ENCODE results near the gene CDKL4.
"Not testable (repeated sequence)": the region's sequence is repeated elsewhere in the genome, so short reads cannot be mapped to it uniquely, and the experiment has no call there.

CDKL4 gene

DNA sequence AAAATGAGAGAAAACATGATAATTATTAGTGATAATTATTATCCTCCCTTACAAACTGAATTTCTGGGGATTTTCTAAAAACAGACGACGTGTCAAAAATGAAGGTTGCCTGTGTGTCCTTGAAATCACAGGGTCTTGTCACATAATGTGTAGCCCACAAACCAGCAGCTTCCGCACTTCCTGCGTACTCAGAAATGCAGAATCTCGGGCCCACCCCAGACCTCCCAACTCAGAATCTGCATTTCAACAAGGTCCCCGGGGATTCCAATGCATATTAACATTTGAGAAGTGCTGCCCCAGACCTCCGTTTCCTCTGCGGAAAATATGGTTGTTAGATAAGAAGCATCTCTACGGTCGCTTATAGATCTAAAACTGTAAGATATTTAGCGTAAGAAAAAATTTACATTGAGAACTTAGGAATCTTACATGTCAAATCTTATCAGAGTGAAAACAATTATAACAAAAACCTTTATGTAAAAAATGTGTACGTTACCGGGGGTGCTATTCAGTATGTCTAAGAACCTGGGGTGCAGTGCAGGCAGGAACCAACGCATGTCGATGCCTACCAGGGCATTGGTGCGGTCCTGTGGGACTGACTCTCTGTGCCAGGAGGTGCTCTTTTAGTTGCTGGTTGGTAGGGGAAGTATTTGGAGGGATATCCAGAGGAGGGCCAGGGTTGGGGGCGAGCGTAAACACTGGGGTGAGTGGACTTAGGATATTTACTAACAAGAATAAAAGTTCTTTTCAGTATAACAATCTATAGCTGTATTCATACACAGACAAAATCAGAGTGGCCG, 15.2 kb downstream of the CDKL4 start:
- peak; percentile 11 for DNase-seq

DNA sequence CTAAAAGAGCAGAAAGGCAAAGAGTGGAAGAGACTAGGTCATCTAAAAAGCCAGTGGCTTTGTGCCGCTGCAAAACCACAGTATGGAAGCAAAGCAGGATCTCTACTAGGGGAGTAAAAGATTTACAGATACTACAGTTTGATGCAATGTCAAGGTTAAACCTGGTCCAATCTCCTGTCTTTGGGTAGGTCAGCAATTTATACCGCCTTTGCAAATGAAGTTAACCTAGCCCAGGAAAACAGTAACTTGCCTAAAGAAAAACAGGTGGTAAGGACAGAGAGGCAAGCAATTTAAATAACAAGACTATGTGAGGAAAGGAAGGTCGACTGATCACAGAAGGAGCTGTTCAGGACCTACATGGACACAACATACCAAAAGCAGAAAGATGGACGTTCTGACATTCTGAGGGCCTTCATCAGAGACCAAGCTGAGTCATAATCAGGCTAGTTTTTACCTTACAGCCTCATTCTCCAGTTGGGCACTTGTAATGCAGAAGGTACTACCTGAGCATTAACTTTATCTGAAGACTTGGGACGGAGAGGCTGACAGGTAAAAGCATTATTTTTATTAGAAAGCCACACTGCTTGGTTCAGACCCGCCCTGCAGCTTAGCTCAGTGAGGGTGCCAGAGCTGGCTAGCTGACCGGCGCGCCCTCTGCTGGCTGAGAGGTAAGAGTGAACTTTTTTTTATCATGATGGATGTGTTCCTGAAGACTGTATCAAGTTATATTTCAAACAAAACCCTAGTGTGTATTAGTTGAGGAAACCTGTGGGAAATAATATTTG, 15.9 kb downstream of the CDKL4 start:
- DNase-seq: peak; percentile 82

DNA sequence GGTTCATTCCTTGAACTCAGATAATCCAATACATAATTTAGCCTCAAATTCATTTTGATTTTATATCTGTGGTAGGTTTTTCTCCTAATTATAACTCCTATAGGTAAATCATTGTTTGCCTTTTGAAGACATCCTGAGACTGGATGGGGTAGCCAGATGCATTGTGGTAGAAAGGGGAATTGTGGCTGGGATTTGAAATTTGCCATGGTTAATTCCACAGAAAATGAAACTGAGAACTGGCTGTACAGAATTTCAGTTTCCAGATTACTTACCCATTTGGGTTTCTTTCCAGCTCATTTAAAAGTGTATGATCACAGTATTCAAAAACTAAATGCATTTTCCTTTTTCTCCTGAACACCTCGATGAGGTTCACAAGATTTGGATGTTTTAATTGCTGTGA, 18.2 kb downstream of the CDKL4 start:
- no peak for DNase-seq

DNA sequence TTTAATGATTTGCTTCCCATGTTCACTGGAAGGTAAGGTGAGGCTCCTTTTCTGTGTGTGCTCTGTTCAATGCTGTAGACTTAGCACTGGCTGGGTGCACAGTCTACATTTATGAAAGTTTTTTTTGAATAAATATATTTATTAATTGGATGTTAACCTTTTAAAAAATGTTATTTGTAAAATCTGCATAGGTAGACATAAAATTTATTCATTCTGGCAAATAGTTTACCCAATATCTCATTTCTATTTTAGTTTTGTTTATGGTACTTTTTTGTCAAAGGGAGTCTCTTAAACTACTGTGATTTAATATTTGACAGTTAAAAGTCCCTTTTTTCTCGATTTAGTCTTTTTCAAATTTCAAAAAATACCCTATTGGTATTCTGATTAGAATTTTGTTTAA, 19.9 kb downstream of the CDKL4 start:
- no peak for DNase-seq

DNA sequence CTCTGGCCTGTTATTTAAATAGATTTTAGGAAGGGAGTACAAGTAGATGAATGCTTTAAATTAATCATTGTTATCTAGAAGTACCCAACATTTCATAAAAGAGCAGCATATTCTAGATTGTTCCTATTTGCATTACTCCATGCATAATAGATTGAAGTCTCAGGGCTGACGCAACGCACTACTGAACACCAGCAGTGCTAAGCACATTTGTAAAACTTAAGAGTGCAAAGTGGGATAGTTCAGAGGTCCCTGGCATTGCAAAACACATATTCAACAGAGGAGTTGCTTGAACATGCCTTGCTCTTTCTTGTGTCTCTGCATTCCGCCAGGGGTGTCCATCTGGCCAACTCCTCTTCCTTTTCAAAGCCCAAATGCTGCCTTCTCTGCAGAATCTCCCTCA, 22.3 kb downstream of the CDKL4 start:
- no peak for DNase-seq

DNA sequence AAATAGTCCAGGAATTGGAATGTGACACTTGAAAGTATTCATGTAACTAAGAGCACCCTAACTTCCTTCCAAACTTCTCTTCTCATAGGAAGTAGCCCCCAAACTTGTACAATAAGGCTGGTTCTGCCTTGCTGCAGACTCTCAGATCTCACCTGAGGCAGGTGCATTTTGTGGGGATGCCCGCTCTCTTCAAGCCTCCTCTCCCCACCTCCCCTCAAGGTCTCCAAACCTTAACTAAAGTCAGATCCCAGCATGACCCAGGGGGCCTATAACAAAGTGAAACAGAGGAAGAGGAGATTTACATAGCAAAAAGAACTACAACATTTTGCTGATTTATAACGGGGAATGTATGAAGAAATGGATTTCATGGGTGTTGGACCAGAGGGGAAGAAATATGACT, 23.6 kb downstream of the CDKL4 start:
- no peak for DNase-seq

DNA sequence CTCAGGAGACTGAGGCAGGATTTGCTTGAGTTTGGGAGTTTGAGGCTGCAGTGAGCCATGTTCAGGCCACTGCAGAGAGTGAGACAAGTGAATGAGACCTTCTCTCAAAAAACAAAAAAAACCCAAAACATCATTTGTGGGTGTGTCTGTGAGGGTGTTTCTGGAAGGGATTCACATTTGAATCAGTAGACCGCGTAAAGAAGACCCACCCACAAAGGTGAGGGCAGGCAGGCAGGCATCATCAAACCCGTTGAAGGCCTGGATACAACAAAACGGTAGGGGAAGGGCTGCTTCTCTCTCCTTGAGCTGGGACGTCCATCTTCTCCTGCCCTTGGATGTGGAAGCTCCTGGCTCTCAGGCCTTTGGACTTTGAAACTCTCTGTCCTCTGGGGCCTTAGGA, 25.4 kb downstream of the CDKL4 start:
- DNase-seq: no peak

DNA sequence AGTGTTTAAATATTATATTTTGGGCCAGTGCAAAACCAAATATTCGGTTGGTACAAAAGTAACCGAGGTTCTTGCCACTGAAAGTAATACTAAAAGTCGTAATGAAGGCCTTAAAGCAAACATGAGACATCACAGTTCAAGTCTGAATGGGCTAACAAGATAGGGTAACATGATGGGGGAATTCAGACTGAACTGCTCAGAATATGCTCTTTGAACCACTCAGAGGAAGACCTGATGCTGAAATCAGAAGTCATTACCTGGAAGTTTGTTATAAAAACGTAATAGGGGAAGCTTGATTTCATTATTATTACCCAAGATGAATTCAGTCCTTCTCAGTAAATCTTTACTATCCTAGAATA, 26.6 kb downstream of the CDKL4 start:
- no peak for DNase-seq

DNA sequence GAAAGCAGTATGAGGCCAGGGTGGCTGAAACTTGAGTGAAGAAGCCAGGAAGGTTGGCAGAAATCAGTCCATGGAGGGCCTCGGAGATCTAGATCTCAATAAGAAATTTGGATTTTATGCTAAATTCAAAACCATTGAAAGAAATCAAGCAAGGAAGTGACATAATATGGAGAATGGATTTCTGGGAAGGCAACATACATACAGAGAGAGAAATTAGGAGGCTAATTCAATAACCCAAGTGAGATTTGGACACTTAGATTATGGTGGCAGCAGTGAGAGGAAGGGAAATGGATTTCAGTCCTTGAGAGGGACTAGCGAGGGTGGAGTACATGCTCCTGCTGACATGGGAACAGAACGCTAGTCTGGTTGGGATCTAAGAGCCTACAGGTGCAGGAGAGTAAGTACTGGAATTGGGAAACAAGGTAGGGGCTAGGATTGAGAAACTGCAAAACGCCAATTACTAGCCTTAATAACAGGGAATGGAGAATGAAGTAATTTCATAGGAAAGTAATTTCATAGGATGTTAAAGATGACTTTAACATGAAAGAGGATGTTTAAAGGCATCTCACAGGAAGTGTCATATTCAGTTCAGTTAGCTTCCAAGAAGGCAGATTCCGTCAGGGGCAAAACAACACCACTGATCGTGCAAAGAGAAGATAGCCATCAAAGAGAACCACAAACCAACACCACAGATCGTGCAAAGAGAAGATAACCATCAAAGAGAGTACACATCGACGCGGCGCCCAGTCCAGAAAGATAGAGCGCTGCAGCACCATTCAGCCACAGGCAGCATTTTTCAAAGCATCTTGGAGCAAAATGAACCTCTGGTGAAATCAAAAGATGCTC, 27.2 kb downstream of the CDKL4 start:
- DNase-seq: peak; percentile 77

DNA sequence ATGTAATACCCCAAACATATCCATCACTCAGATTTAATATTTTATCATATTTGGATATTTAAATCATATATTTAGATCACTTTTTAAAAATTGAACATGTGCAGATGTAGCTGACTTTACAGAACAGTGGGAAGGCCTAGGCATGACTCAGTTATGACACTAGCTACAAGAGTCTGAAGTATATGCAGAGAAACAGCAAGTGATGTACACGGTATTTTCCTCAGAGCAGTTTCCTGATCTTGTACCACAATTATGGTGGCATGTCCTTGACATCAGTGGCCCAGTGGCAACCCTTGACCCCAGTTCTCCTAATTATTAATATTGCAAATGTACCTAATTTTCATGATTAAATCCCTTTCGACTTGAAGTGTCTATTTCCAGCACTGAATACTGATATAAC, 28.2 kb downstream of the CDKL4 start:
- no peak for DNase-seq

DNA sequence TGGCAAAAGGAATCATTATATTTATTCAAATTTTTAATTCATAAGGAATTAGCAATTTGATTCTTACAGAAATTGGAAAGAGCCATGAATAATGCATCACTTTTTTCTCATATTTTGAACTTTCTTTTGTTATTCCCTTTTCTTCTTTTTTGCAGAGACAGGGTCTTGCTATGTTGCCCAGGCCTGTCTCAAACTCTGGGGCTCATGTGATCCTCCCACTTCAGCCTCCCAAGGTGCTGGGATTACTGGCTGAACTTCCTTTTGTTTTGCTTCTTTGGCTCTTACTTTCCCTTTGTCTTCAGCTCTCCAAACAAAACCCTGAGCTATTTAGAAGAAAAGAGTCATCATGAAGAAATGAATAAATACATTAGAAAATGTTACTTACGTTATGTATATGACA, 30.8 kb downstream of the CDKL4 start:
- DNase-seq: no peak

DNA sequence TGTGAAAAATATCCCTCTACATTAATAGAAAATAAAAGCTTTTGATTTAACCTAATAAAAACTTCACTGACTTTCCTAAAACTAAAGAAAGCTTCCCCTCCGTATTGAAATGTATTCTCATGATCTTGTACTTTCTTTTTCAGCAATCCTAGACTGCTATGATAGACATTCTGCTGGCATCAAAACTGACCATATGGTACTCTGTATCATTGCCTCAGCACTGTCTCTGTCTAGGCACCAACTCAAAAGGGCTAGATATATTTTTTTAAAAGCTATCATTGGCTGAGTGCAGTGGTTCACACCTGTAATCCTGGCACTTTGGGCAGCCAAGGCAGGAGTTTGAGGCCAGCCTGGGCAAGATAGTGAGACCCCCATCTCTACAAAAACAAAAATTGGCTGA, 32.9 kb downstream of the CDKL4 start:
- no peak for DNase-seq

DNA sequence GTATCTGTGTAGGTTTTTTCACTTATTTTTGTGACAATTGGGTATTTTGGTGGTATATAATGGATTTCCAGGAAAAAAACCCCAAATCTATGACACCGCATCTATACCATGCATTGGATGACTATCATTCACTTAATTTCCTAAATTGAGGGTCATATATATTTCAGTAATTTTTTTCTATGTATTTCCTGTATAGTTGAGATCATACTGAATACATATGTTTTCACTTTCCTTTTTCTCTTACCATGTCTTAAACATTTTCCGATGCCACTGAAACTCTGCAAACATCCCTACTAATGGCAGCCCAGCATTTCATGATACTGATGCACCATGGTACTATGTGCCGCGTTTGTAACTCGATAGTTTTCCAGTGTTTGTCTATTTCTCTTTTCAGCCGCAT, 40.4 kb downstream of the CDKL4 start:
- no peak for DNase-seq

DNA sequence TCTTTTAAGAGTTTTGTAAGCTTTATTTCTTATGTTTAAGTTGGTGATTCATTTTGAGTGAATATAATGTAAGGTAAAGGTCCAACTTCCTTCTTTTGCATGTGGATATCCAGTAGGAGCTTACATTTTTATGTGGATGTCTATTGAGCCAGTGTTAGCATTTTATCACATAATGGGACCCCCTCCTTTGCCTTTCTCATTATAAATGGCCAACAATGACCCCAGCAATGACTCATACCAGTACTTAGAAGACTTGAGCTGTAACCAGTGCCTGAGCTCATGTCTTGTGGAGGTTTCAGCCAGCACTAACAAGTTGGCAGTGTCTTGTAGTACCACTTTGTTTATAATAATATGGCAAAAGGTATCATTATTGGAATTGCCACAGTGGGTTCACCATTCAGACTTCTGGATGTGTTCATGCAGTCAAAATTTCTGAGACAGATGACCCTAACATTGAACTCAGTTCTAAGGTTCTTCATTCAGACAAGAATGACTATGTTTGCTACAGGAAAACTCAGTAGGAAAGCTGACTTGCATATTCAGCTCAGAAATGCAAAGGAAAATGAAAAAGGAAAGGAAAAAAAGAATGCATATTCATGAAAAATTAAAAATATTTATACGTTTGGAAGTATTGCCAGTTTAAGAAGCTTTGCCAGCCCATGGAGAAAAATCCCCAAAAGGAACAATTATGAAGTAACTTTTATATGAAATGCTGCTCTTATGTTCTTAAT, 41.0 kb downstream of the CDKL4 start:
- DNase-seq: no peak

DNA sequence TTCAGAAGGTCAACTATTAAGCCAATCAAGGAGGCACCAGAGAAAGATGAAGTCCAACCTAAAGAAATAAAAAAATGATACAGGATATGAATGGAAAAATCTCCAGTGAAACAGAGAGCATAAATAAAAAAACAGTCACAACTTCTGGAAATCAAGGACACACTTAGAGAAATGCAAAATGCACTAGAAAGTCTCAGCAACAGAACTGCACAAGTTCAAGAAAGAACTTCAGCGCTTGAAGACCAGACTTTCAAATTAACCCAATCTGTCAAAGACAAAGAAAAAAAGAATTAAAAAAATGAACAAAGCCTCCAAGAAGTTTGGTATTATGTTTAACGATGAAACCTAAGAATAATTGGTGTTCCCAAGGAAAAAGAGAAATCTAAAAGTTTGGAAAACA, 46.8 kb downstream of the CDKL4 start:
- not testable (repeated sequence) for DNase-seq

DNA sequence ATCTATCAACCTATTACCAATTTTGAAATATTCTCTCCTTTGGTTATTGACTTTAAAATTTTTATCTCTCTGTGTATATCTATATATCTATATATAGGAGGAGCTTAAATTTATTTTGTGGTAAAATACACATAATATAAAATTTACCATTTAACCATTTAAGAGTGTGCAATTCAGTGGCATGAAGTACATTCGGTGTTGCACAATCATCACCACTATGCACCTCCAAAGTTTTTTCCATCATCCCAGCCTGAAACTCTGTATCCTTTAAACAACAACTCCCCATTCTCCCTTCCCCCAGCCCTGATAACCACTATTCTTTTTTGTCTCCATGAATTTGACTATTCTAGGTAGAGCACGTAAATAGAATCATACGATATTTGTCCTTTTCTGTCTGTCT, 49.1 kb downstream of the CDKL4 start:
- DNase-seq: no peak

DNA sequence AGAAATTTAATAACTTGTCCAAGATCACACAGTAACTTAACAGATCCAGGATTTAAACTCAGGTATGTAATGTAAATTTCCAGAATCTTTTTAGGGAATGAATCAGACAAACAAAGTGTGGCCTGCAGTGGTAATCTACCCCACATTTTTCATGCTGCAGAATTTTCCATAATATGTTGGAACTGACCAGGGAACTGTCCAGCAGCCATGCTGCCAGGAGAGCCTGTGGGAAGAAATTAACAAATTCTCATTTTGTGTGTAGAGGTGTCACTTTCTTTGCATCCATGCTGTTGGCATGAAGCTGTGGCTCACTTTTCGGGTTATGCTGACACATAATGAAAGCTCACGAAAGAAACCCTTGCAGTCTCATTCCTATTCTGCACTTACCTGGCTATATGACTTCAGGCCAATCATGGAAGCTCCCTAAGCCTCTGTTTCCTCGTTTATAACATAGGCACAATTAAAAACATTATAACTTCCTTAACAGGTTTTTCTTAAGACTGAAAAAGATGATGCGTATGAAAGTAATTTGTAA, 54.7 kb downstream of the CDKL4 start:
- DNase-seq: no peak

DNA sequence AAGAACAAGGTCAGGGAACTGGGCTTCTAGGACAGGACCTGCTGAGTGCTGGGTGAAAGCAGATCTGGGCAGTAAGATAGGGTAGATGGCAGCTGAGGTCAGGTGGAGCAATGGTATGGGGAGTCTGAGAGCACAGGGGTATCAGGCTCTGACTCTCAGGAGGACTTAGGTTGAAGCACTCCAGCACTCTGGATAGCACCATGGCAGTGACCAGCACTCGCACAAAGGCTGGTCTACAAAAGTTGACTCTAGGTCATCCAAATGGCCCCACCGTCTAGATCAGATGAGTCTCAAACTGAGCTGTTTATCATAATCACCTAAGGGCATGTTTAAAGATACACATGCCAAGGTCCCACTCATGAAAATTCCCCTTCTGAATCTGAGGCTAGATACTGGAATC, 60.1 kb downstream of the CDKL4 start:
- DNase-seq: no peak

DNA sequence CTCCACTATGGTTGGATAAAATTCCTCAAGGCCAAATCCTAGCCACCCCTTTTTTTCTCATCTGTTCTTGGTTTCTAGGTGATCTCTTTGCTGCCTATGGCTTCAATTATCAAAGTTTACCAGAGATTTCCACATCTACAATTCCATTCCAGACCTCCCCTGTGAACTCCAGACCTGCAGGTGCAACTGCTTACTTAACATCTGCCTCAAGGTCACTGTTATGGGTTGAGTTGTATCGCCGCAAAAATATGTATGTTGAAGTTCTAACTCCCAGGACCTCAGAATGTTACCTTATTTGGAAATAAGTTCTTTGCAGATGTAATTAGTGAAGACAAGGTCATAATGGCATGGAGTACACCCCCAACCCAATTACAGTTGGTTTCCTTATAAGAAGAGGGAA, 62.5 kb downstream of the CDKL4 start:
- DNase-seq: no peak

DNA sequence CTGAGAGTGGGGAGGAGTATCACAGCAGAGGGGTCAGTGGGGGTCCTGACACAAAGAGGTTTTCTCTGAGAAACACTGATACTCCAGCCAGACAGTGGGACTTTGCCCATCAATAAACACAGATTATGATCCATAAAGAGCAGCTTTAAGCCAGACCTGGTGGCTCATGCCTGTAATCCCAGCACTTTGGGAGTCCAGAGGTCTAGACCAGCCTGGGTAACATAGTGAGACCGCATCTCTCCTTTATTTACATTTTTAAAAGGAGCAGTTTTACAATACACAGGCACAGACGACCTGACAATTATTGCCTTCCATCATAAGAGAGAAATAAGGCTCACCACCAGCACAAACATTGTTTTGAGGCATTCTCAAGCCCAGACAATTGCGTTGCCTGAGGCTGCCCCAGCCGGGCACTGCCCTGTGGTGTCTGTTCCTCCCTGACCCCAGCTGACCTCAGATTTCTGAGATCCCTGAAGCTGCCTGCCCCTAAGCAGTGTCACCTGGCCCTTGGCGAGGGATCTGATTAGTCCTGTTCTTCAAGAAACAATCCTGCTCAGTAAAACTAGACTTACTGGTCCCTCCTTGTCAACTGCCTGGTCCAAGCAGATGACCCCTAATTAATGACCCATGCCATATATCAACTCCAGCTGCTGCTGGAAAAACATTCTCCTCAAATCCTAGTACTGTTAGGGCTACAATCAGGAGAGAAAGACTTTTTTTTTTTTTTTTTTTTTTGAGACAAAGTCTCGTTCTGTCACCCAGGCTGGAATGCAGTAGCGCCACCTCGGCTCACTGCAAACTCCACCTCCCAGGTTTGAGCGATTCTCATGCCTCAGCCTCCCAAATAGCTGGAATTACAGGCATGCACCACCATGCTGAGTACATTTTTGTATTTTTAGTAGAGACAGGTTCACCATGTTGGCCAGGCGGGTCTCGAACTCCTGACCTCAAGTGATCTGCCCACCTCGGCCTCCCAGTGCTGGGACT, 63.5 kb downstream of the CDKL4 start:
- DNase-seq: no peak

DNA sequence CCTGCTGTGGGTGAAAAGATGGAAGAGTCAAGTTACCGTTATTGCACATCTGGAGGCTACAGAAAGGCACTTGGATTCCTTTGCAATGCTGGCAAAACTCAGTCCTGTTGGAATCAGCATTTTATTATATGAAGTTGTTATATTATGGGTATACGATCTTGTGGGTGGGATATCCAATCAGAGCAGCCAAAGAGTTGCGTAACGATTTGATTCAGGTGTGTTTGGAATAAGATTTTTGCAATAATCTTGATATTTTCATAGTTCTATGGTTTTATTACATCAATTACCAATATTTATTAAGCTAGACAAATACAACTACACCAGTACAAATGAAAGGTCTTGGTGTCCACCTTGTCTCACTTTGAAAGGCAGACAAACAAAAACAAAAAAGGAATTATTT, 65.0 kb downstream of the CDKL4 start:
- no peak for DNase-seq

Measured in activated gamma-delta T cell treated with Interleukin-2 at 50 U/mL for 16 hours (primary cell).